Measurements from ENCODE around the gene THSD4.

THSD4 gene

DNA sequence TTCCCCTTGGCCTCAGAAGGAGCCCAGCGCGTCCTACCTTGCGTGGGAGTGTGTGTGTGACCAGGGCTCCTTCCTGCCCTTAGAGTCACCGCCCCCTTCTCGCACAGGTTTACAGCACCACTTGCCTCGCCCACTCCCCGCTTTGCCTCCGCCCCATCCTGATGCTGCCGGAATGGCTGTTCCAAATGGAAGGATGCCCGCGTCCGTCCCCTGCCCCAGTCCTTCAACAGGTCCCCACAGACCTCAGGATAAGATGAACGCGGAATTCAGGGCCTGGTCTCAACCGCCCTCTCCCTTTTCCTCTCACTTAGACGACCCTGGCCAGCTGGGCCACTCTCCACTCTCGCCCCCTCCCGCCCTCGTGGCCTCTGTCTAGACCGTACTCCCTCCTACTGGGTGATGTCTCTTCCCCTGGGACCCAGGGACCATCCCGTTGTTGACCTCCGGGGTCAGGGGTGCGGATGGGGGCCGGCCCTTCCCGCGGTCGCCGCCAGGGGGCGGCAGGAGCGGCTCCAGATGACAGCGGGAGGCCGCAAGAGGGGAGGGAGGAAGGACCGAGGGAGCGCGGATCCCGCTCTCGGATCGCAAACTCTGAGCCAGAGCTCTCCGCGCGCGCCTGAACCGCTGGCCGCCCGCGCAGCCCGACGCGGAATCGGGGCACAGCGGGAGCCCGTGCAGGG is at the start of gene THSD4:
TSS of gene THSD4 (plus strand) at position 585 of the 680 bp plus-strand sequence.
- DNase-seq: peak; percentile 83

DNA sequence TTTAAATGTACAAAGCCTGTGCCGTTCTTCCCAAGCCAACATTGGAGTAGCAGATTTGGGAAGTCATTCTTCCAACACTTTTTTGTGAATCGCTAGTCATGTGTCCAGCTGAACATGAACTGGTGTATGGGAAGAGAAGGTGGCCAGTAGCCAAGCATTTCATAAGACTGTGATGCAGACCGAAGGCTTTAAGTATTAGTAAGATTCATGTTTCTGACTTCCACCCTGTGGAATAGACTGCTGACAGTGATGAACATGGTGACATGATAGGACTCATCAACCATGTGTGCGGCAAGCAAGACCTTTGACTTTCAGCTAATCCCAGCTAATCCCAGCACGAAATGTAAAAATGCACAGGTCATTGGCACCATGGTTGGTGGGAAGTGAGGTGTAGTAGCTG is 48.3 kb upstream of the THSD4 start:
- no peak for DNase-seq

DNA sequence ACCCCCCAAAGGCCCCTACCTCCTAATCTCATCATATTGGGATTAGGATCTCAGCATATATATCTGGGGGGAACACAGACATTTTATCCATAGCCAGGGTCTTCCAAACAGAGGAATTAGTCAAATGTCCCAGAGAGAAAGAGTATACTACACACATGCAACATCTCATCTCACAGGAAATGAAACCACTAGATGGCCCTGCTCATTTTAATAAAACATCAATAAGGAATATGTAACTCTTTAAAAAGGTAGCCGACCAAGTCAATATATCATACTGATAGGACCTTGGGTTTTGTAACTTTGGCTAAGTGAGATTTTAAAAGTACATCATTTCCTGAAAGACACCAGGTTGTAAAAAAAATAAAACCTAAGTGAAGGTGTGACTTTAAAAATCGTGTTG is 45.6 kb upstream of the THSD4 start:
- no peak for DNase-seq

DNA sequence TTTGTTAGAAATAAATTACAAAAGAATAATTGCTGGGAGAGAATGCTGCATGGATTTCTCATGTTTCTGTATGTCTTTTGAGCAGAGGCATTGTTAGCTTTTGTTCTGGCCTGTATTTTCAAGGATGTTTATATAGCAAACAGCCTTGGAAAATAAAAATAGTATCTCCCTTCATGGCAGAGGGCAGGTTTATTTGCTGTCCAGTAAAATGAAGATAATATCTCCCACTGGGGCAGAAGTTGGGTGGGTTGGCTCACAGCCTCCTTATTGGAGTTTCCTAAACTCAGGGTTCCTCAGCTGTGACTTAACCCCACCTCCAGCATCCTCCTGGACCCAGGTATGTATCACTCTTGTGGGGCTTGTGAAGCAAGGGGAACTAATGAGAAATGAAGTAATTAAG is 43.7 kb upstream of the THSD4 start:
- DNase-seq: no peak

DNA sequence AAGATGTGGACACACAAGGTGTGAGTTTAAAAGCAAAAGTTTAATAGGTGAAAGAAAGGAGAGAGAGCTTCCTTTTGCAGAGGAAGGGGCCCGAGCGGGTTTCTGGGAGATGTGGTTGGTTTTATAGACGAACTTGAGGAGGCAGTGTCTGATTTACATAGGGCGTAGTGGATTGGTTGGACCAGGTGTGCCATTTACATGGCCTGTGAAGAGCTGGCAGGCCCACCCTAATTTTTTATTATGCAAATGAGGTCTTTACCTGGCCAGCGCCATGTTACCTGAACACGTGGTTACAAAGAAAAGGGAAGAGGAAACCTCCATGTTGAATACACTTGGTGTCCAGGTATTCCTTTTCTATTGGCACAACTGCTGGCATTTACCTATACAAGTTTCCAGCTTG is 42.8 kb upstream of the THSD4 start:
- no peak for DNase-seq

DNA sequence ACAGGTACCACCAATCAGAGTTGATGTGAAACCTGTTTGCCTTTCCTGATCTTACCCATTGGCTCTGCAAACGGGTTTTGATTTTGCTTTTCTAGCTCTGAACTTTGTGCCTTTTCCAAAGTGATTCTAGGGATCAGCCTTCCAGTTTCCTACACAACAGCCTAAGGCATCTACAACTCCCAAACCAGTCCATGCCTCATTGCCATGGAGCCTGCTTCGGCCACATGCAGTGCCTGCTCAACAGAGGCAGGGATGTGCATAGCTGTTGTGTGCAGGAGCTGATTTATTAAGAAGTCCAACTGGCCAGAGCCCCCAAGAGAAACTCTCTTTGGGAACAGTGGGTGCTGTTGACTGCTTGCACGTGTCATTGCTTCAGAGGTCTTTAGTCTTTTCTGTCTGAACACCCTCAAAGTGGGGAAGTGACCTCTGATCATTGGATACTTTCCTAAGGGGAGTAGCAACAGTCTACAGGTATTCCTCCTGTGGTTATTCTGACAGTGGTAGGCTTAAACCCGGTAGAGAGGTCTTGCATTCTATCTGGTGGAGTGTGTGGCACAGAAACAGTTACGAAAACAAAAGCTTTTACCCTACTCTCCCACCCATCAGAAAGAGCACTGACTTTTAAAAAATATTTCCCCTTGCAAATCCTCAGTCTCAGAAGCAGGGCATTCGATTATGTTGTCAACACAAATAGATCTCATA is 36.6 kb upstream of the THSD4 start:
- DNase-seq: no peak

DNA sequence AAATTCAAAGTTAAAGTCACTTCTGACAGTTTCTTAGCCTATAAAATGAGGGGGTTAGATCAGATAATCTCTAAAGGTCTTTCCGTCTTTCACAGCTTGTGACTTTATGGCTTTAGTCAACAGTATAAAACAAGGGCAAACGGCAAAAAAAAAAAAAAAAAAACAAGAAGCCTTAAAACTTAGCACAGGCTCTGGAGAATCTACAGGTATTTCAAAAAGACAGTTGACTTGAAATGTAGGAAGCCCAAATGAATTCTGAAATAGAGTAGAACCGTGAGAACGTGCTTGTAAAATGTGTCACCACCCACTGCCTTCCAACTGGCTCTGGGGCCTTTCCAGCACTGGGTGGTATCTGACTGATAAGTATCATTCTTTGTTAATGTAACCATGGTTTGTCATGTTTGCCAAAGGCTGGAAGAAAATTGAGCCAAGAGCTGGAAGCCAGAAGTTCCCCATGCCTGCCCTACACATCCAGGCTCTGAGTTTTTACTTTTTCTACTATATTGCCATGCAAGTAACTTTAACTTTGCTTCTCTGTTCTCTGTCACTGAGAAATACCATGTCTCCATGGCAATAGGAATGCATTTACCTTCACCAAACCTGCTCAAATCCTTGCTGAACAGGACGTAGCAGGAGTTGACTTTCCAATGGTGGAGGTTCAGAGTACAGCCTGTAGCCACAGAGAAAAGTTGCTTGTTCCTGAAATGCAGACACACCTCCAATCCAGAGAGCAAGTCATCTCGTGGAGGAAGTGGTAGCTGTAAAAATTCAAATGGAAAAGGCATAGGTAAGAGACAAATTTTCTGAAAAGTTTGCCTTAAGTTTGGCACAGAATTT is 35.8 kb upstream of the THSD4 start:
- no peak for DNase-seq

DNA sequence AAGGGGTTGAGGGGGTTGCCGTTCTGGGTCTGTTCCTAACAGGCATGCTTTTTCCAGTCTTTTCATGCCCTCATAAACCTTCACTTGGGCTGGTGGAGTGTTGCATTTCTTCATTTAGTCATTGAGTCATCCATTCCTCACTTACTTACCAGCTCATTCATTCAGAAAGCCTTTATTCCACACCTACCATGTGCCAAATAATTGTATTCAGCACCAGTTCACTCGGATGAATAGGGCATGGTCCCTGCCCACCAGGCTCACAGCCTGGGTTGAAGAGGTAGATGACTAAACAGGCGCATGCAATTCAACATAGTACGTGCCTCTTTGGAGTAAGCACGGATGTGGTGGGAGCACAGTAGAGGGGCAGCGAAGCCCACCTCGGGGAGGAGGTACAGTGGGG is 35.1 kb upstream of the THSD4 start:
- DNase-seq: no peak

DNA sequence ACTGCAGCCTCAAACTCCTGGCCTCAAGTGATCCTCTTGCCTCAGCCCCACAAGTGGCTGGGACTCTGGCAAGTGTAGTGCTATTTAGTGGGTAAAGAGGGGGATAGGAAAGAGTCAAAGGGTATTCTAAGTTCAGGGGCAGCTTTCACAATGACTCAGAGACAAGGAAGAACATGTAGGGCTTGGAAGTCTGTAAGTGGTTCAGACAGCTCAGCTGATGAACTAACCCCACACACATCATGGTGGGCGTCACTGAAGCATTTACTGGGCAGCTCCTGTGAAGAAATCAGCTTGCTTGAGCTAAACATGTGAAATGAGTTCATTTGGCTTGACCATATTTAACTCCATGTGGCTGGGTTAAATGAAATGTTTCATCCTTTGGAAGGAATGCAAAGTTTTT is 34.6 kb upstream of the THSD4 start:
- DNase-seq: no peak

DNA sequence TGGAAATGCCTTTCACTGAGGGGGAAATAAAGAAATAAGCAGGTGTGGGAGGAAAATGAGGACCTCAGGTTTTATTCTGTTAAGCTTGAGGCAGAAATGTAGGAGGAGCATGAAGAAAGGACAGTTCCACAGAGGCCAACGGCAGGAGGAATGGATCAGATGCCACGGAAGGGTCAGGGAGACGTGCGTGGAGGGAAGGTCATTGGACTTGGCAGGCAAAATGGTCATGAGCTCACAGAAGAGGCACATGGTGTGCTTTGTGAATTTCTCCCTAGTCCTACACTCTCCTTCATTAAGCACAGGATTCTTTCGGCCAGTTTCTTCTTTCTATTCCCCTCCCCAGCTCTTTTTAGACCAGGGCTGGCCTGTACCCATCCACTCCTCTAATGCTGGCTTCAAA is 32.5 kb upstream of the THSD4 start:
- no peak for DNase-seq

DNA sequence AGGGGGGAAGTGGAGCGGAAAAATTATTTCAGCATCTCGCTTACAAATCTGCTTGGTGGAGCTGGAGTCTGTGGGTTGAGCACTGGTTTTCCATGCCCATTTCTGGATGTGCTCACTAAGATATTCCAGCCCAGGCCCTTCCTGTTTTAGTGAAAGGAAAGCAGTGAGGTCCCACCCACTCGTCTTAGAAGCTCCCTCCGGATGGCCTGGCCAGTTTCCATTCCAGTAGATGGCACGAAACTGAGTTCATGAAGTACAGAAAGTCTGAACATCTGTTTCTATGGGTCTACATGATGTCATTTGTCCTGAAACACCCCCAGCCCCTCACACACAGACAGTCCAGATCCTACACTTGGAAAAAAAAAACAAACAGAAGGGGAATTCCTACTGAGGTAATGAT is 31.9 kb upstream of the THSD4 start:
- DNase-seq: peak; percentile 75

DNA sequence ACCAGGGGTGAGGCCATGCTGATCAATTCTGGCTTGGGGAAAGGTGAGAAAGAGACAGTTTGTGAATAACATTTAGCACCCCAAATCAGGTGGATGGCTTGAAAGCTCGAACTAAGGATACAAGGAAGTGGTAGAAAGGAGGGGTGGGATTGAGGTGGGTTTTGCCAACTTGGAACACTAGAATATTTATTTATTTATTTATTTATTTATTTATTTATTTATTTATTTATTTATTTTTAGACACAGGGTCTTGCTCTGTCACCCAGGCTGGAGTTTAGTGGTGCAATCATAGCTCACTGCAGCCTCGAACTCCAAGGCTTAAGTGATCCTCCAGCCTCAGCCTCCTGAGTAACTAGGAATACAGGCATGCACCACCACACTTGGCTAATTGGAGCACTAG is 31.0 kb upstream of the THSD4 start:
- no peak for DNase-seq

DNA sequence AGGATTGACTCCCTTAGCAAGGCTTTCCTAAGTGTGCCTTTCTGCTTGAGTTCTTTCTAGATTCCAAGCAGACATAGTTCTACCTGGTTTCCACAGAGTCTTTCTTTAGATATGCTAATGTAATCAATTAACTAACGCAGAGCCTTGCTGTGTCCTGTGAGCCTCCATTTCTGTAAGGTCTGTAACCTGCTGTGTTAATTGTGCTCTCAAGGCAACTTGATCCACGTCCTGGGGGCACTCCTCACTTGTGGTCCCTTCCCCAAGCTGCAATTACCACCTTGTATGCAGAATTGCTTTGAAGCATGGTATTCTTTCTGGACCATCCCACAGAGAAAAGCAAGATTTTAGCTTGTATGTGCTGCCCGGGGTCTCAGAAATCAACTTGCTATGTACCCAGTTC is 29.5 kb upstream of the THSD4 start:
- DNase-seq: no peak

DNA sequence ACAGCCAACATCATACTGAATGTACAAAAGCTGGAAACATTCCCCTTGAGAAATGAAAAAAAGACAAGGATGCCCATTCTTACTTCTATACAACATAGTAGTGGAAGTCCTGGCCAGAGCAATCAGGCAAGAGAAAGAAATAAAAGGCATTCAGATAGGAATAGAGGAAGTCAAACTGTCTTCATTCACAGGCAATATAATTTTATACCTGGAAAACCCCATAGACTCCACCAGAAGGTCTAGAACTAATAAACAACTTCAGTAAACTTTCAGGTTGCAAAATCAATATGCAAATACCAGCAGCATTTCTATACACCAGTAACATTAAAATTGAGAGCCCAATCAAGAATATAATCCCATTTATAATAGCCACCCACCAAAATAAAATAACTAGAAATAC is 27.1 kb upstream of the THSD4 start:
- no peak for DNase-seq

DNA sequence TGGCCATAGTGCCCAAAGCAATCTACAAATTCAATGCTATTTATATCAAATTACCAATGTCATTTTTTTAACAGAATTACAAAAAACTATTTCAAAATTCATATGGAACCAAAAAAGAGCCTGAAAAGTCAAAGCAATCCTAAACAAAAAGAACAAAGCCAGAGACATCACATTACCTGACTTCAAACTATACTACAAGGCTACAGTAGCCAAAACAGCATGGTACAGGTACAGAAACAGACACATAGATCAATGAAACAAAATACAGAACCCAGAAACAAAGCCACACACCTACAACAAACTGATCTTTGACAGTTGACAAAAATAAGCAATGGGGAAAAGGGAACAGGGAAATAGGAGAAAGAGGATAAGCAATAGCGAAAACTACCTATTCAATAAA is 26.6 kb upstream of the THSD4 start:
- DNase-seq: no peak

DNA sequence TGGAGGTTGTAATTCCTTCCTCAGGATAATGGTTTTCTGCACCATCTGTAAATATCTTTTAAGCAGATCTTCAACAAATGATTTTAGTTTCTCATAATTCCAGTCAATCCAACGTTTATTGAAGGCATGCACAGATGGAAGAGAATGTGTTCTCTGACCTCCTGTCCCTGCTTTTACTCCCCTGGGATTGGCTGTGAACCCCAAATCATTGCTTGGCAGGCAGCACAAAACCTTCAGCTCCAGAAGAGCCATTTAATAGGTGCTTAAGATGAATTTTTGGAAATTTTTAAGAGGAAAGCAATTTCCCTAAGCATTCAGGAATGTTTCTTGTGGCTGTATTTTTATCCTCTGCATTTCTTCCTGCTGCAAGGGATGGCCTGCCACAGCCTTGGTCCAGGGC is 25.5 kb upstream of the THSD4 start:
- no peak for DNase-seq

DNA sequence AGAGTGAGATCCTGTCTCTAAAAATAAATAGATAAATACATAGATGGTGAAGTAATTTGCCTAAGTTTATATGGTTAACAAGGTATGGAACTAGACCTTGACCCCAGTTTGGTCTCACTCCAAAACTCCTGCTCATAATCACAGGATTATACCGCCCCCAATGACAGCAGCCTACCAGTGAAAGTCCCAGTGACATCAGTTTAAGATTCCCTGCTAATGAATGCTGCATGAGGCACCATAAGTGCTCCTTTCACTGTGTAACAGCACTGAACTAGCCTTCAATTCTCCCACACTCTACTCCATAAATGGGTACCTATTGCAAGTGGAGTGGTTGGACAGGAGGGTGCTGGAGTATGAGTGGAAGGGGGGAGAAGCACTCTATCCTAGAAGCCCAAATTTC is 23.7 kb upstream of the THSD4 start:
- DNase-seq: no peak

DNA sequence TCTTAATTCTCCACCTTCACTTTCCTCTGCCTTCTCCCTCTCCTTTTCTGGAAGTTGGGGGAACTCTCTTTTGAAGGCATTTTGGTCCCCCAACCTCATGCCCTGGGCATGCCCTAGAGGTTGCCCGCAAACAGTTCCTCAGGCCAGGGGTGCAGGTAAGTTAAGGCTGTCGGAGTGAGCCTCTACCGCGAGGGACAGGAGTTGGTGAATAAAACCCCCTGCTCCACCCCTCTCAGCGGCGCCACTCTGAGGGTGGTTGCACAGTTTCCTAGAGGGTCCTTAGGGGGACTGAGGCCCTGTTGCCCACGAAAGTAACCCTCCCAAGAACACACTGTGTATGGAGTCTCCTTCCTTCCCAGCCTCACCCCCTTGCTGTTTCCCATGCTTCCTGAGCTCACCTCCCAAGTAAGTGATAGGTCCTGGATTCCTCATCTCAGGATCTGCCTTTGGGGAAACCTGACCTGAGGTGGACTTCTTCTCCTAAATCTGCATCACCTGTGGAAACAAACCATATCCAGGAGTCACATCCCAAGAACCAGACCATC is 23.1 kb upstream of the THSD4 start:
- no peak for DNase-seq

DNA sequence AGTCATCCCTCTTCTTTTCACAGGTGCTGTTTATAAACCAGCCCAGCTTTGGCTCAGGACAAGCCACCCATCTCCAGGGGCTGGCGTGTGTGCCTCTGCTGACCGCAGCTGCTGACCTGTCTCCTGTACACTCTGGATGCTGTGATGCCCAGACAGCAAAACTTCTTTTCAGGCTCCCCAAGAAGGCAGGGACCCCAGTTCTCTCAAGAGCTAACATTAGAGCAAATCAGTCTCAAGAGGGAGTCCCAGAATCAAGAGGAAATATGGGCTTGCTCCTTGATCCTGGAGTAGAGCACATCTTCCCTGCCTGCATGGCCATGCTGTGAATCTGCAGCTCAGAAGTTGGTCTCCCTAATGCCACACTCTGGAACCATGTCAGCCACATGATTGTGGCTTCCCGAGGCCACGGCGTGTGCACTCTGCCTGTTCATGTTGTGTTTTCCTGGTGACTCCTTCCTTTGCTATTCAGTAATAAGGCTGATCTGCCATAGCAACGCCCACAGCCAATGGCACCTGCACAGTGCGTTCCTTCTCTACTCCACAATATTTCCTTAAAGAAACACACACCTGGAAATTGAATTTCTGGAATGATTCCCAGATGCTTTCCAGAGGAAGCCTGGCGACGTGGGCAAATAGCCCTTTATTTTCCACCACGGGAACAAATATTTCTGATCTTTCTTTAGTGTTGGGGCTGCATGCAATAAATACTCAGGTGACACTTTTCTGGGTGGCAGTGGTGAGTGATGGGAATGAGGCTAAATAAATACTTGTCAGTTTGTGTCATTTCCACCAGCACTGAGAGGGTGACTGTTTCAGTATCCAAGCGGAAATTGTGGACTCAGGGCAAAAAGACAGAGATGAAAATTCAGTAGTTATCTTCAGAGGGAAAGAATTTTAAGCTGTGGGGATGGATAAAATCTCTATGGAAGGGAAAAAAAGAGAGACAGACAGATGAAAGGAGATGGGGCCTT is 21.9 kb upstream of the THSD4 start:
- no peak for DNase-seq

DNA sequence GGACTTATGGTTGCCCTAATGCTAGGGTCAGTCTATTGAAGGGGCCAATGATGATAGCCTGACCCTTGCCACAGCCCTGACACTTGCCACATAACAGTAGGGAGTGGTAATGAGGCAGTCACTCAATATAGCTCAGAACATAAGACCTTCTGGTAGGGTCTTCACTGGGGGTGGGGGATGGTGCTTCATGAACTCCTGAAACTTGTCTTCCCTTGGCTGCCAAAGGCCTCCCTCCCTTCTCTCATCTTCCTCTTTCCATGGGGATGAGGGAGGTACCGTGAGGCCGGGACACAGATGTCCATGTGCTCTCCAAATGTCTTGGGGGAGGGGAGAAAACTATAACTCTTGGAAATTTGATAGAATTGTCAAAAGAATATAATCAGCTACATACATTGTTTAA is 21.1 kb upstream of the THSD4 start:
- DNase-seq: no peak

DNA sequence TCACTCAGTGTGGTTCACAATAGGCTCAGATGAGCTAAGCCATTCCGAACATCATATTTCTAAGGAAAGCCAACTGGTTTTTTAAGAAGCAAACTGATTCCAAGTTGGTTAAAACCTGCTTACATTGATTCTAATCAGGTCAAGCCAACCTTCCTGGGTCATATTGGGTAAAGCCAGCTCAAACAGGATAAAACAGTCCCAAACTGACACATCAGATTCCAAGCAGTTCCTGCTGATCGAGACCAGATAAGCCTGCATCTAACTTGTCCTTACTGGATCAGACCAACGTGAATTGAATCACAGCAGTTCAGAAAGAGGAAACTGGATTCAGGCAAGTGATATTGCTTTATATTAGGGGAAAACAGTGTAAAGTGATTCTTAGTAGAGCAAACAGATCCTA is 18.6 kb upstream of the THSD4 start:
- no peak for DNase-seq

DNA sequence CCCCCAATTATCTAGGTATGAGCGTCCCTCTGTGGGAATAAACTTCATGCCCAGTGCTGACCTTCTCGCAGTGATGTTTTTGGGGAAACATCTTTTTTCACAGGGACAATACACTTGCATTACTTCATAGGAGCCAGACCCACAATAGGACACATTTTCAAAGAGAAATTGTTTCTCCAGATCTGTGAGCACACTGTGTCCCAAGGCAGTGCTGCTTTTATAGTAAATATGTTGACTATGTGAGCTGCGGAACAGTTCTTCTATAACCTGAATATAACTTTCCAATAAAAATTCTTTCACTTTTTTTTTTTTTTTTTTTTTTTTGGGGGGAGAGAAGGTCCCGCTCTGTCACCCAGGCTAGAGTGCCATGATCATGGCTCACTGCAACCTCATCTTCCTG is 17.4 kb upstream of the THSD4 start:
- no peak for DNase-seq

DNA sequence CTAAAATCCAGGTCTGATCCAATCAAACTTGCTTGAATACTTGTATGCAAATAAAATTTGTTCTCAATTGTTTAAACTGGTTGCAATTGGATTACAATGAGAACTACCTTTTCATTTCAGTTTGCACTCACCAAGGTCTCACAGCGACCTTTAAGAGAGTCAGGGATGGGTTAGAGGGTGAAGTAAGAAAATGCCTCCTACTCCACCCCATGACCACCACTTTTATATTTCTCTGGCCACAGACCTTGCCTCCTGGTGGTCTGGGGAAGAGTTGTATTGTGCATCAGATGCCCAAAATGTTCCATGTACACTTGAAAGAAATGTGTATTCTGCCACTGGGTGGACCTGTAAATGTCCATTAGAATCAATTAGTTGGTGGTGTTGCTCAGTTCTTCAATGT is 16.4 kb upstream of the THSD4 start:
- no peak for DNase-seq

Data from left hindlimb (tissue), 1 donor.